HK-2 (cell line): Measurements from ENCODE around the gene TSPAN3.

Experiments used
- DNase-seq: peaks from one replicate; pipeline ENCODE4 v3.0.0-alpha.2; 2018; ENCODE audit not compliant: unreplicated experiment

The TSPAN3 gene

GRCh38 chr15:77033729-77034671, 36.9 kb downstream of the TSPAN3 start:
- no peak for DNase-seq

GRCh38 chr15:77033417-77033728, 37.5 kb downstream of the TSPAN3 start:
- DNase-seq, result no peak

- DNase-seq, result no peak
Observed at GRCh38 chr15:77032647-77033416, 38.1 kb downstream of the TSPAN3 start.

- DNase-seq, result no peak
Observed at GRCh38 chr15:77032052-77032646, 38.8 kb downstream of the TSPAN3 start.

- no peak for DNase-seq
Observed at GRCh38 chr15:77031376-77032050, 39.4 kb downstream of the TSPAN3 start.

- DNase-seq, result no peak
Observed at GRCh38 chr15:77030928-77031375, 40.0 kb downstream of the TSPAN3 start.

- no peak for DNase-seq
Observed at GRCh38 chr15:77030048-77030927, 40.6 kb downstream of the TSPAN3 start.

GRCh38 chr15:77029166-77030047, 41.5 kb downstream of the TSPAN3 start:
- no peak for DNase-seq

- no peak for DNase-seq
Observed at GRCh38 chr15:77028451-77029165, 42.3 kb downstream of the TSPAN3 start.

- no peak for DNase-seq
Observed at GRCh38 chr15:77027697-77028450, 43.0 kb downstream of the TSPAN3 start.

- no peak for DNase-seq
Observed at GRCh38 chr15:77027111-77027696, 43.7 kb downstream of the TSPAN3 start.

- no peak for DNase-seq
Observed at GRCh38 chr15:77026501-77027110, 44.3 kb downstream of the TSPAN3 start.

GRCh38 chr15:77025941-77026411, 44.9 kb downstream of the TSPAN3 start:
- no peak for DNase-seq

GRCh38 chr15:77025083-77025901, 45.6 kb downstream of the TSPAN3 start:
- DNase-seq, result no peak

- peak; percentile 56 for DNase-seq
Observed at GRCh38 chr15:77024273-77025082, 46.4 kb downstream of the TSPAN3 start.
